K562 (cell line): ENCODE data around the gene NPDC1. TPM values are rescaled to one million over a fixed set of nuclear protein-coding genes. Genes with fewer than 3 reads are reported as not detected.

Experiments used
- DACH1 ChIP-seq: fragments of 450-650 bp; IDR thresholded peaks from 2 replicates; pipeline ENCODE4 v1.6.1; 2018; ENCODE audit not compliant: partially characterized antibody
- FIP1L1 ChIP-seq: fragments of 200-400 bp; formaldehyde crosslinking; IDR thresholded peaks from 2 replicates; pipeline ENCODE4 v1.6.1; 2018; ENCODE audit warnings: mild to moderate bottlenecking, low read depth, low read length; ENCODE audit not compliant: poor library complexity, severe bottlenecking
- GABPB1 ChIP-seq: sonication (generic); formaldehyde crosslinking; IDR thresholded peaks from 2 replicates; pipeline ENCODE4 v1.8.0; 2022; ENCODE audit warnings: mild to moderate bottlenecking, missing genetic modification reagents
- KDM1A ChIP-seq, 2 experiments: fragments of 450-650 bp; IDR thresholded peaks; 2 replicates each; pipeline ENCODE4 v1.6.1; 2016; ENCODE audit warnings: mild to moderate bottlenecking in 2 of 2
- KDM4B ChIP-seq, 2 experiments: fragments of 450-650 bp in 1 of 2; sonication (generic) in 1 of 2; IDR thresholded peaks; 2 replicates each; pipeline ENCODE4 v1.6.1; 2016 to 2017; ENCODE audit warnings: borderline replicate concordance in 2 of 2, antibody characterized with exemption in 1 of 2, low read depth in 1 of 2, mild to moderate bottlenecking in 1 of 2
- MEIS2 ChIP-seq: fragments of 450-650 bp; IDR thresholded peaks from 2 replicates; pipeline ENCODE4 v1.6.1; 2014; ENCODE audit warnings: mild to moderate bottlenecking; ENCODE audit not compliant: partially characterized antibody
- NBN ChIP-seq: fragments of 450-650 bp; IDR thresholded peaks from 2 replicates; pipeline ENCODE4 v1.6.1; 2016; ENCODE audit warnings: low read depth, mild to moderate bottlenecking
- NCOA6 ChIP-seq: fragments of 450-650 bp; IDR thresholded peaks from 2 replicates; pipeline ENCODE4 v1.6.1; 2017; ENCODE audit warnings: mild to moderate bottlenecking
- NUFIP1 ChIP-seq: fragments of 450-650 bp; IDR thresholded peaks from 2 replicates; pipeline ENCODE4 v1.6.1; 2018; ENCODE audit not compliant: partially characterized antibody
- POU5F1 ChIP-seq: fragments of 150-350 bp; IDR thresholded peaks from 2 replicates; pipeline ENCODE4 v1.6.1; 2014; ENCODE audit warnings: borderline replicate concordance, low read length, low read depth, mild to moderate bottlenecking; ENCODE audit not compliant: partially characterized antibody
- RFX1 ChIP-seq: fragments of 450-650 bp; IDR thresholded peaks from 2 replicates; pipeline ENCODE4 v1.6.1; 2016; ENCODE audit warnings: mild to moderate bottlenecking, moderate library complexity
- TARDBP ChIP-seq: fragments of 450-650 bp; IDR thresholded peaks from 2 replicates; pipeline ENCODE4 v1.6.1; 2016
- TBL1XR1 ChIP-seq, 2 experiments: IDR thresholded peaks; 2 replicates each; pipeline ENCODE4 v1.6.1; 2012; ENCODE audit warnings: improper control_type of control experiment in 2 of 2, low read length in 2 of 2, mild to moderate bottlenecking in 1 of 2
- ZNF586 ChIP-seq: fragments of 450-650 bp; formaldehyde crosslinking; conservative IDR thresholded peaks from 2 replicates; pipeline ENCODE4 v1.4.0; 2020; ENCODE audit warnings: mild to moderate bottlenecking, moderate library complexity
- polyA plus RNA-seq, 8 experiments: library from polyadenylated mRNA; depleted of rRNA in 4 of 8; stranded (reverse) in 5 of 8; unstranded in 3 of 8; fragments of >200 nt; fragmentation: Nextera tagmentation in 2 of 8; fragmentation: Illumina TruSeq in 1 of 8; extraction: Ambion mirVana in 2 of 8; extraction: Trizol in 1 of 8; gene quantifications; 2 replicates each; pipeline versions ENCODE4 v1.2.1 to v1.2.3, GENCODE V29; 2011 to 2014; ENCODE audit warnings: inconsistent platforms in 1 of 8, missing spikeins in 1 of 8
- total RNA-seq, 7 experiments: library from RNA; depleted of rRNA in 6 of 7; stranded (reverse); fragments of >200 nt in 6 of 7; fragmentation: Illumina TruSeq in 2 of 7; extraction: Trizol in 2 of 7; gene quantifications; 2 replicates each; pipeline versions ENCODE4 v1.2.1 to v1.2.3, GENCODE V29; 2011 to 2021; ENCODE audit warnings: low replicate concordance in 1 of 7
- TF ChIP-seq, protein P1 (sequence below): fragments of 250-450 bp; sonication (Bioruptor Pico); IDR thresholded peaks from 2 replicates; pipeline ENCODE4 v1.8.0; 2021; ENCODE audit warnings: mild to moderate bottlenecking, moderate library complexity
- TF ChIP-seq, protein P2 (sequence below): sonication (generic); formaldehyde crosslinking; IDR thresholded peaks from 2 replicates; pipeline ENCODE4 v1.8.0; 2022; ENCODE audit warnings: mild to moderate bottlenecking, missing genetic modification reagents
- TF ChIP-seq, protein P3 (sequence below): fragments of 450-650 bp; formaldehyde crosslinking; IDR thresholded peaks from 2 replicates; pipeline ENCODE4 v1.4.0; 2022; ENCODE audit warnings: mild to moderate bottlenecking, moderate library complexity
- TF ChIP-seq, protein P4 (sequence below): fragments of 250-450 bp; sonication (Bioruptor Pico); IDR thresholded peaks from 2 replicates; pipeline ENCODE4 v1.4.0; 2020
- TF ChIP-seq, protein P5 (sequence below): fragments of 250-450 bp; sonication (Bioruptor Pico); IDR thresholded peaks from 2 replicates; pipeline ENCODE4 v1.5.0; 2021
- TF ChIP-seq, protein P6 (sequence below): sonication (generic); formaldehyde crosslinking; IDR thresholded peaks from 2 replicates; pipeline ENCODE4 v1.8.1; 2023; ENCODE audit warnings: mild to moderate bottlenecking, missing genetic modification reagents

Gene NPDC1
- total and polyA plus RNA-seq, 9 of the 15 experiments (the other 6 are each of a cell fraction or from before 2014, with no cell fraction given), result 0.06 to 2.1 (median 0.53) TPM; not detected in 3

DNA sequence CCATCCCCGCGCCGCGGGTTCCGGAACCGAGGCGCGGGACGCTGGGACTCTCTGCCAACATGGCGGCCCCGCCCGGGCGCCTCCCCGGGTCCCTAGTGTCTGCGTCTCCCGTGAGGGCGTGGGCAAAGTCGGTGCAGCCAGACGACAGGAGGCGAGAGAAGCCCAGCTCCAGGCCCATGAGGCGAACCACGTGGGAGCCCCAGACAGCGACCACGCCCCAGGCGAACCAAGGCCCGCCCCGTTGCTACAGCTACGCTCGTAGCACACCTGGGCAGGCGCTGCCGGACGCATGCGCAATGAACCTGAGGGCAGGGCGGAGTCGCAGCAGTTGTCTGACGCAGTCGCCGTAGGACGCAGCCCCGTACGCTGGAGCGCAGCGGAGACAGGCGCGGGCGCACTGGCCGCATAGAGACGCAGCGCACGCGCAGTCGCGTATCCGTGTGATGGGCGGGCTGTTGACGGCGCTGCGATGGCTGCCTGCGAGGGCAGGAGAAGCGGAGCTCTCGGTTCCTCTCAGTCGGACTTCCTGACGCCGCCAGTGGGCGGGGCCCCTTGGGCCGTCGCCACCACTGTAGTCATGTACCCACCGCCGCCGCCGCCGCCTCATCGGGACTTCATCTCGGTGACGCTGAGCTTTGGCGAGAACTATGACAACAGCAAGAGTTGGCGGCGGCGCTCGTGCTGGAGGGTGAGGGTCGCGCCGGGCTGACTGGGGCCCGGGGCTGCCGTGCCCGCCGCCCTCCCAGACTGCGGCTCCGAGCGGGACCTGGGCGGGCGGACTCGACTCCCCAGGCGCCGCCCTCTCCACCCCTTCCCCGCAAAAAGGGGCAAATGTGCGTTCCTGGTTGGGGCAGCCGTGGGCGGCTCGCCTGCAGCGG, 40.8 kb upstream of the NPDC1 start, which contains the start of gene MAN1B1 (continued):
- TF ChIP-seq, protein P1, sequence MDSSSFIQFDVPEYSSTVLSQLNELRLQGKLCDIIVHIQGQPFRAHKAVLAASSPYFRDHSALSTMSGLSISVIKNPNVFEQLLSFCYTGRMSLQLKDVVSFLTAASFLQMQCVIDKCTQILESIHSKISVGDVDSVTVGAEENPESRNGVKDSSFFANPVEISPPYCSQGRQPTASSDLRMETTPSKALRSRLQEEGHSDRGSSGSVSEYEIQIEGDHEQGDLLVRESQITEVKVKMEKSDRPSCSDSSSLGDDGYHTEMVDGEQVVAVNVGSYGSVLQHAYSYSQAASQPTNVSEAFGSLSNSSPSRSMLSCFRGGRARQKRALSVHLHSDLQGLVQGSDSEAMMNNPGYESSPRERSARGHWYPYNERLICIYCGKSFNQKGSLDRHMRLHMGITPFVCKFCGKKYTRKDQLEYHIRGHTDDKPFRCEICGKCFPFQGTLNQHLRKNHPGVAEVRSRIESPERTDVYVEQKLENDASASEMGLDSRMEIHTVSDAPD (CRISPR knock-in tag), result no peak
- TF ChIP-seq NCOA6, result peak; percentile 80; the same call in 1 of the 2 replicates
- TF ChIP-seq POU5F1, result peak; percentile 69
- TF ChIP-seq KDM4B (IDR thresholded peaks at IDR 0.05; ENCODE audit: borderline replicate concordance in 2 of 2, low read depth in 1 of 2), result no peak
- TF ChIP-seq, protein P2, sequence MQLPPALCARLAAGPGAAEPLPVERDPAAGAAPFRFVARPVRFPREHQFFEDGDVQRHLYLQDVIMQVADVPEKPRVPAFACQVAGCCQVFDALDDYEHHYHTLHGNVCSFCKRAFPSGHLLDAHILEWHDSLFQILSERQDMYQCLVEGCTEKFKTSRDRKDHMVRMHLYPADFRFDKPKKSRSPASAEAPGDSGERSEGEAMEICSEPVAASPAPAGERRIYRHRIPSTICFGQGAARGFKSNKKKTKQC (CRISPR knock-in tag), result peak; percentile 70
- TF ChIP-seq NBN, result no peak
- TF ChIP-seq RFX1, result peak; percentile 97
- TF ChIP-seq NUFIP1, result no peak
- peak; percentile 73; the same call in 1 of the 2 replicates for TF ChIP-seq TARDBP
- peak; percentile 63 for TF ChIP-seq GABPB1 (CRISPR knock-in tag)
- TF ChIP-seq DACH1, result no peak
- TF ChIP-seq, protein P3, sequence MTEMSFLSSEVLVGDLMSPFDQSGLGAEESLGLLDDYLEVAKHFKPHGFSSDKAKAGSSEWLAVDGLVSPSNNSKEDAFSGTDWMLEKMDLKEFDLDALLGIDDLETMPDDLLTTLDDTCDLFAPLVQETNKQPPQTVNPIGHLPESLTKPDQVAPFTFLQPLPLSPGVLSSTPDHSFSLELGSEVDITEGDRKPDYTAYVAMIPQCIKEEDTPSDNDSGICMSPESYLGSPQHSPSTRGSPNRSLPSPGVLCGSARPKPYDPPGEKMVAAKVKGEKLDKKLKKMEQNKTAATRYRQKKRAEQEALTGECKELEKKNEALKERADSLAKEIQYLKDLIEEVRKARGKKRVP (CRISPR knock-in tag), result no peak
- no peak for TF ChIP-seq ZNF586 (CRISPR knock-in tag)
- TF ChIP-seq MEIS2, result peak; percentile 99
- TF ChIP-seq, protein P4, sequence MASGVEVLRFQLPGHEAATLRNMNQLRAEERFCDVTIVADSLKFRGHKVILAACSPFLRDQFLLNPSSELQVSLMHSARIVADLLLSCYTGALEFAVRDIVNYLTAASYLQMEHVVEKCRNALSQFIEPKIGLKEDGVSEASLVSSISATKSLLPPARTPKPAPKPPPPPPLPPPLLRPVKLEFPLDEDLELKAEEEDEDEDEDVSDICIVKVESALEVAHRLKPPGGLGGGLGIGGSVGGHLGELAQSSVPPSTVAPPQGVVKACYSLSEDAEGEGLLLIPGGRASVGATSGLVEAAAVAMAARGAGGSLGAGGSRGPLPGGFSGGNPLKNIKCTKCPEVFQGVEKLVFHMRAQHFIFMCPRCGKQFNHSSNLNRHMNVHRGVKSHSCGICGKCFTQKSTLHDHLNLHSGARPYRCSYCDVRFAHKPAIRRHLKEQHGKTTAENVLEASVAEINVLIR (CRISPR knock-in tag), result 0 out of 2 replicates have a peak, but pooled peaks have one; percentile 11
- no peak for TF ChIP-seq KDM1A (IDR thresholded peaks at IDR 0.05)
- TF ChIP-seq FIP1L1, result no peak
- no peak for TF ChIP-seq TBL1XR1 (IDR thresholded peaks at IDR 0.05; ENCODE audit: low read length in 2 of 2)
- TF ChIP-seq, protein P5, sequence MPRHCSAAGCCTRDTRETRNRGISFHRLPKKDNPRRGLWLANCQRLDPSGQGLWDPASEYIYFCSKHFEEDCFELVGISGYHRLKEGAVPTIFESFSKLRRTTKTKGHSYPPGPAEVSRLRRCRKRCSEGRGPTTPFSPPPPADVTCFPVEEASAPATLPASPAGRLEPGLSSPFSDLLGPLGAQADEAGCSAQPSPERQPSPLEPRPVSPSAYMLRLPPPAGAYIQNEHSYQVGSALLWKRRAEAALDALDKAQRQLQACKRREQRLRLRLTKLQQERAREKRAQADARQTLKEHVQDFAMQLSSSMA (CRISPR knock-in tag), result no peak
- TF ChIP-seq, protein P6, sequence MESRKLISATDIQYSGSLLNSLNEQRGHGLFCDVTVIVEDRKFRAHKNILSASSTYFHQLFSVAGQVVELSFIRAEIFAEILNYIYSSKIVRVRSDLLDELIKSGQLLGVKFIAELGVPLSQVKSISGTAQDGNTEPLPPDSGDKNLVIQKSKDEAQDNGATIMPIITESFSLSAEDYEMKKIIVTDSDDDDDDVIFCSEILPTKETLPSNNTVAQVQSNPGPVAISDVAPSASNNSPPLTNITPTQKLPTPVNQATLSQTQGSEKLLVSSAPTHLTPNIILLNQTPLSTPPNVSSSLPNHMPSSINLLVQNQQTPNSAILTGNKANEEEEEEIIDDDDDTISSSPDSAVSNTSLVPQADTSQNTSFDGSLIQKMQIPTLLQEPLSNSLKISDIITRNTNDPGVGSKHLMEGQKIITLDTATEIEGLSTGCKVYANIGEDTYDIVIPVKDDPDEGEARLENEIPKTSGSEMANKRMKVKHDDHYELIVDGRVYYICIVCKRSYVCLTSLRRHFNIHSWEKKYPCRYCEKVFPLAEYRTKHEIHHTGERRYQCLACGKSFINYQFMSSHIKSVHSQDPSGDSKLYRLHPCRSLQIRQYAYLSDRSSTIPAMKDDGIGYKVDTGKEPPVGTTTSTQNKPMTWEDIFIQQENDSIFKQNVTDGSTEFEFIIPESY (CRISPR knock-in tag), result no peak
